GM19468 (cell line): ENCODE measurements around the gene OR2M3.
"Not testable (repeated sequence)": the region's sequence is repeated elsewhere in the genome, so short reads cannot be mapped to it uniquely, and the experiment has no call there.

Experiments used
- ATAC-seq: cut with Tn5 transposase; IDR thresholded peaks from one replicate; pipeline ENCODE4 v1.9.1; 2021; ENCODE audit warnings: mild to moderate bottlenecking, moderate library complexity, moderate number of reproducible peaks; ENCODE audit not compliant: unreplicated experiment; ENCODE audit errors: extremely low read depth

The OR2M3 gene

GRCh38 chr1:248196965-248197364, at the start of gene OR2M3:
Gene OR2M3, plus strand, starts transcription at chr1:248197265. Its CDS starts 5,803 bp downstream, at chr1:248203068.
- no peak for ATAC-seq

GRCh38 chr1:248152056-248152827, 44.8 kb upstream of the OR2M3 start:
- ATAC-seq = no peak

- ATAC-seq = no peak
Observed at GRCh38 chr1:248155927-248156326, 41.1 kb upstream of the OR2M3 start.

- ATAC-seq = no peak
Observed at GRCh38 chr1:248158758-248159157, 38.3 kb upstream of the OR2M3 start.

- no peak for ATAC-seq
Observed at GRCh38 chr1:248164031-248164430, 33.0 kb upstream of the OR2M3 start.

GRCh38 chr1:248165186-248165585, 31.9 kb upstream of the OR2M3 start:
- no peak for ATAC-seq

GRCh38 chr1:248174521-248174920, 22.5 kb upstream of the OR2M3 start, which contains the start of gene OR2M2:
Gene OR2M2, plus strand, starts transcription at chr1:248174821. Its CDS starts 5,165 bp downstream, at chr1:248179986.
- no peak for ATAC-seq

- no peak for ATAC-seq
Observed at GRCh38 chr1:248183996-248184395, 13.1 kb upstream of the OR2M3 start.

- no peak for ATAC-seq
Observed at GRCh38 chr1:248187363-248187762, 9.7 kb upstream of the OR2M3 start.

GRCh38 chr1:248189026-248189425, 8.0 kb upstream of the OR2M3 start:
- no peak for ATAC-seq

- ATAC-seq = no peak
Observed at GRCh38 chr1:248194117-248194516, 2.9 kb upstream of the OR2M3 start.

- no peak for ATAC-seq
Observed at GRCh38 chr1:248215880-248216279, 18.8 kb downstream of the OR2M3 start.

- no peak for ATAC-seq
Observed at GRCh38 chr1:248225537-248225936, 28.5 kb downstream of the OR2M3 start.

- ATAC-seq = no peak
Observed at GRCh38 chr1:248229360-248229908, 32.4 kb downstream of the OR2M3 start.

GRCh38 chr1:248231117-248231516, 34.1 kb downstream of the OR2M3 start, which contains the start of gene OR2M4:
Gene OR2M4, plus strand, starts transcription at chr1:248231417. Its CDS starts 7,512 bp downstream, at chr1:248238929.
- no peak for ATAC-seq

- no peak for ATAC-seq
Observed at GRCh38 chr1:248239478-248239877, 42.4 kb downstream of the OR2M3 start.

- ATAC-seq = no peak
Observed at GRCh38 chr1:248243204-248243603, 46.1 kb downstream of the OR2M3 start.

GRCh38 chr1:248259309-248259708, 62.2 kb downstream of the OR2M3 start:
- ATAC-seq = not testable (repeated sequence)
